H1 (cell line): ENCODE data around the gene GTPBP1. TPM values are rescaled to one million over a fixed set of nuclear protein-coding genes. Genes with fewer than 3 reads are reported as not detected.

Experiments
- HDAC2 ChIP-seq, 2 experiments: fragments of 300-600 bp in 1 of 2; sonication (generic) in 1 of 2; IDR thresholded peaks; 2 replicates each; pipeline ENCODE4 v1.6.1; 2011 to 2012; ENCODE audit warnings: low read depth in 2 of 2, low read length in 2 of 2, mild to moderate bottlenecking in 2 of 2, moderate library complexity in 2 of 2, borderline replicate concordance in 1 of 2, inconsistent platforms in 1 of 2
- polyA plus RNA-seq, 7 experiments: library from polyadenylated mRNA; depleted of rRNA in 3 of 7; stranded (reverse) in 5 of 7; unstranded in 2 of 7; fragments of >200 nt in 5 of 7; fragments of 200-250 nt in 2 of 7; gene quantifications; 1 replicate in 5 of 7; 2 replicates in 1 of 7; 4 replicates in 1 of 7; pipeline versions ENCODE4 v1.2.1 to v1.2.3, GENCODE V29; 2011 to 2013; ENCODE audit warnings: missing spikeins in 2 of 7, mixed read lengths in 2 of 7
- total RNA-seq: library from RNA; stranded (reverse); fragmentation: NEBNext Ultra II Directional; extraction: Animal tissue kit (Norgen Biotek cat#: 25700); gene quantifications from 2 replicates; pipeline ENCODE4 v1.2.1, GENCODE V29; 2021

Gene GTPBP1
- total and polyA plus RNA-seq, 2 of the 8 experiments (the other 6 are each of a cell fraction or from before 2014, with no cell fraction given), result 53.1 to 91.8 TPM

DNA sequence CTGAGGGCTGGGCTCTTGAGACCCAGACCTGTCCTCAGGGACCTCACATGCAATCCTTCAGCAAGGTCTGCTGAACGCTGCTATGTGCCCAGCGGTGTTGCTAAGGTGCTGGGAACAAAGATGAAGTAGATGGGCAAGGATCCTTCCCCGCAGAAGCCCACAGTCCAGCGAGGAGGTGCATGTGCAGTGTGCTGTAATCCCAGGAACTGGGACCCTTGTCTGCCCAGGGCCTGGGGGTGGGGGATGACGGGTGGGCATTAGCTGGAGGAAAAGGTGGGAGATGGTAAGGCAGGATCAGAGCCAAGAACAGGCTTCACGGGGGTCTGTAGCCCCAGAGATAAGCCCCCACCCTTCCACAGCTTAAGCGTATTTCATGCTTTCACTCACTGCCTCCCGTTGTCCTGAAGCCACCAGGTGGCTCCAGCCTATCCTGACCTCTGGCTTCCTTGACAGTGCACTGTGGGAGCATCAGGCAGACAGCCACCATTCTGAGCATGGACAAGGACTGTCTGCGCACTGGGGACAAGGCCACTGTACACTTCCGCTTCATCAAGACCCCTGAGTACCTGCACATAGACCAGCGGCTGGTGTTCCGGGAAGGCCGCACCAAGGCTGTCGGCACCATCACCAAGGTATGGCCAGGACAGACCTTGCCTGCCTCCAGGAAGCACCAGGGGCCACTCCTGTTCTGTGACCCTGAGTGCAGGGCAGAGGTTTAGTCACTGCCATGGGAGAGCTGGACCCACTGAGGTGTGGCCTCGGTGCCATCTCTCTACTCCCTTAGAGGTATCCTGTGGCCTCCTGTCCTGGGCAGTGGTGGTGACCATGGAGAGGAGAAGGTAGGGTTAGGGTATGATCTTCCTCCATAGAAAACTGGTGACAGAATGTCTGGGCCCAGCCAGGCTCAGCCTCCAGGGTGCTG is 22.0 kb downstream of the GTPBP1 start (continued):
- TF ChIP-seq HDAC2 (IDR thresholded peaks at IDR 0.05; ENCODE audit: borderline replicate concordance in 1 of 2, low read depth in 2 of 2, low read length in 2 of 2), result no peak
